ENCODE data around the gene SYT5. TPM values are rescaled to one million over a fixed set of nuclear protein-coding genes. Genes with fewer than 3 reads are reported as not detected.
A peak's percentile ranks its signal among the peaks of the same experiment; 100 is the strongest.

SYT5 gene
- total and polyA plus RNA-seq, 9 of the 15 experiments (the other 6 are each of a cell fraction or from before 2014, with no cell fraction given): 1.3 to 20.9 (median 8.8) TPM

DNA sequence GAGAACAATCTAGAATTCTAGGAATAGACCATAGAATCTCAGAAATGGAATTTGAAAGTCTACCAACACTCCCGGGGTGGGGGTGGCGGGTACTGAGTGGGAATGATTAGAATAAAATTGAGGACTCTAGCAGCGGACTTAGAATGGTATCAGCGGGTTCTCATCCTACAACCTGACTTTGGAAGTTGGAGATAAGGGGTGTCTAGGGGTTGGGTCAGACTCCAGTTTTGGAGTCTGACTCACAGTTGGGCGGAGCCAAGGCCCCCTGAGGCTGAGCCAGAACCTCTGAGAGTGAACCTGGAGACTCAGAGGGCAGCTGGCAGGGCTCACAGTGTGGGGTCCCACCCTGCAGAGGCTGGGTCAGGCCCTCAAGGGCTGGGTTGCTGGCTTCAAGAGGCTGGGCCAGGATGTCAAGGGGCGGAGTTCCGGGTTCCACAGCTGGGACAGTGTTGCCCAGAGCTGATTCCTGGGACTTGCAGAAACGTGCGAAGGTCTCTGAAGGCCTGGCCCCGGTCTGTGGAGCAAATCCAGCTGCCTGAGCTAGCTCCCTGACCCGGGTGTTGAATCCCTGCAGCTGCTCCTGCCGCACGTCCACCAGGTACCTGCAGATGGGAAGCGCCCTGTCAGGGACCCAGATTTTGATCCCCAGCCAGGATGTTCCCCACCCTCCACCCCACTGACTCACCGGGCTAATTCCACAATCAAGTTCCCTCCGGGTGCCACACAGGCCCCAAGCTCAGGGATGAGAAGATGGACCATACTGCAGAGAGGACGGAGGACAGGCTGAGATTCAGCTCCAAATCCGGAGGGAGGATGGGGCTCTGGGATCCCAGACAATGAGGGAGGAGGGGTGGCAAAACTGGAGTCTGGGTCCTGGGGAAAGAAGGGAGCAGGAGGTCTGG, 21.0 kb downstream of the SYT5 start (continued):
- TF ChIP-seq CLOCK (CRISPR knock-in tag; IDR thresholded peaks at IDR 0.05; ENCODE audit: borderline replicate concordance): no peak
- TF ChIP-seq STAT5A (IDR thresholded peaks at IDR 0.05; ENCODE audit: borderline replicate concordance, low read length): peak; percentile 66; the same call in 1 of the 2 replicates
- TF ChIP-seq ATF1 (CRISPR knock-in tag; IDR thresholded peaks at IDR 0.05): no peak
- TF ChIP-seq ATF1 (tag; IDR thresholded peaks at IDR 0.05): 0 out of 2 replicates have a peak, but pooled peaks have one; percentile 39
- TF ChIP-seq E2F4 (CRISPR knock-in tag; IDR thresholded peaks at IDR 0.05; ENCODE audit: low read depth): no peak
- no peak for TF ChIP-seq NR2C1 (IDR thresholded peaks at IDR 0.05)
- TF ChIP-seq NR2C1 (tag; IDR thresholded peaks at IDR 0.05): peak; percentile 37; the same call in 1 of the 2 replicates
- TF ChIP-seq ZNF3 (CRISPR knock-in tag; IDR thresholded peaks at IDR 0.05): no peak
- TF ChIP-seq ZNF175 (CRISPR knock-in tag; IDR thresholded peaks at IDR 0.05; ENCODE audit: low read depth): peak; percentile 44; the same call in 1 of the 2 replicates
- TF ChIP-seq EP300 (IDR thresholded peaks at IDR 0.05; ENCODE audit: low read length): peak; percentile 91
- TF ChIP-seq PURB (CRISPR knock-in tag; IDR thresholded peaks at IDR 0.05; ENCODE audit: low read depth): no peak
- TF ChIP-seq HNRNPLL (IDR thresholded peaks at IDR 0.05; ENCODE audit: low read depth, low read length, poor library complexity, severe bottlenecking): no peak
- peak; percentile 36; the same call in 1 of the 2 replicates for TF ChIP-seq MBD2 (IDR thresholded peaks at IDR 0.05; ENCODE audit: borderline replicate concordance, low read depth)
- no peak for TF ChIP-seq ZNF699 (CRISPR knock-in tag; IDR thresholded peaks at IDR 0.05; ENCODE audit: insufficient replicate concordance)
- no peak for TF ChIP-seq SP2 (IDR thresholded peaks at IDR 0.05; ENCODE audit: extremely low read depth, low read depth, low read length, poor library complexity, severe bottlenecking)
- TF ChIP-seq DDX20 (tag; IDR thresholded peaks at IDR 0.05; ENCODE audit: low read depth): no peak
- TF ChIP-seq PCBP1 (IDR thresholded peaks at IDR 0.05; ENCODE audit: low read depth, low read length, poor library complexity, severe bottlenecking): no peak
- TF ChIP-seq STAT6 (CRISPR knock-in tag; IDR thresholded peaks at IDR 0.05): 0 out of 2 replicates have a peak, but pooled peaks have one; percentile 50
- no peak for TF ChIP-seq USF2 (CRISPR knock-in tag; IDR thresholded peaks at IDR 0.05)
- TF ChIP-seq RAD51 (IDR thresholded peaks at IDR 0.05; ENCODE audit: borderline replicate concordance, low read depth): no peak
